NCI-H187 (cell line): Measurements from ENCODE around the gene CACNA1I.

ENCODE experiments used
- DNase-seq, 2 experiments: peaks; one replicate each; lab custom pipeline; 2025; lab: John Stamatoyannopoulos, UW

CACNA1I gene

DNA sequence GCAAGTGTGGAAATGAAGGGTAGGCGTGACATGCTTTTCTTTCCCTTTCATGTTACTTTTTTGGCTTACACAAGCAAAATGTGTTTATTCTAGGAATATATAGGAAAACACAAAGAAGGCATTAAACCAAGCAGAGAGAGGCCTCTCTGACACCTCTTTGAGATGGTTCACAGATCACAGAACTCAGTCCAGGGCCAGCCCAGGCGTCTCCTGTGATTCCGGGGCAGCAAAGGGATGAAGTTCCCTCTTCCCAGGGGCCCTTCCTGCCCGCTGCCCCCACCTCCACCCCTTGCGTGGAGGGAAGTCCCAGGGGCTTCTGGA, 78.0 kb downstream of the CACNA1I start:
- no peak for DNase-seq

DNA sequence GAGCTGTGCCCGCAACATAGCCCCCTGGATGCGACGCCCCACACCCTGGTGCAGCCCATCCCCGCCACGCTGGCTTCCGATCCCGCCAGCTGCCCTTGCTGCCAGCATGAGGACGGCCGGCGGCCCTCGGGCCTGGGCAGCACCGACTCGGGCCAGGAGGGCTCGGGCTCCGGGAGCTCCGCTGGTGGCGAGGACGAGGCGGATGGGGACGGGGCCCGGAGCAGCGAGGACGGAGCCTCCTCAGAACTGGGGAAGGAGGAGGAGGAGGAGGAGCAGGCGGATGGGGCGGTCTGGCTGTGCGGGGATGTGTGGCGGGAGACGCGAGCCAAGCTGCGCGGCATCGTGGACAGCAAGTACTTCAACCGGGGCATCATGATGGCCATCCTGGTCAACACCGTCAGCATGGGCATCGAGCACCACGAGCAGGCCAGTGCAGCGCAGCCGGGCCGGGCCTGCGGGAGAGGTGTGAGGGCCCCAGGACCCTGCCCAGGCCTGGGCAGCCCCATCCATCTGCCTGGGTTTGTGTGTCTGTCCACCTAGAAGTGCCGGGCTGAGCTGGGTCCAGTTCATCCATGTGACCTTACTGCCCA, 79.0 kb downstream of the CACNA1I start:
- DNase-seq, result no peak

DNA sequence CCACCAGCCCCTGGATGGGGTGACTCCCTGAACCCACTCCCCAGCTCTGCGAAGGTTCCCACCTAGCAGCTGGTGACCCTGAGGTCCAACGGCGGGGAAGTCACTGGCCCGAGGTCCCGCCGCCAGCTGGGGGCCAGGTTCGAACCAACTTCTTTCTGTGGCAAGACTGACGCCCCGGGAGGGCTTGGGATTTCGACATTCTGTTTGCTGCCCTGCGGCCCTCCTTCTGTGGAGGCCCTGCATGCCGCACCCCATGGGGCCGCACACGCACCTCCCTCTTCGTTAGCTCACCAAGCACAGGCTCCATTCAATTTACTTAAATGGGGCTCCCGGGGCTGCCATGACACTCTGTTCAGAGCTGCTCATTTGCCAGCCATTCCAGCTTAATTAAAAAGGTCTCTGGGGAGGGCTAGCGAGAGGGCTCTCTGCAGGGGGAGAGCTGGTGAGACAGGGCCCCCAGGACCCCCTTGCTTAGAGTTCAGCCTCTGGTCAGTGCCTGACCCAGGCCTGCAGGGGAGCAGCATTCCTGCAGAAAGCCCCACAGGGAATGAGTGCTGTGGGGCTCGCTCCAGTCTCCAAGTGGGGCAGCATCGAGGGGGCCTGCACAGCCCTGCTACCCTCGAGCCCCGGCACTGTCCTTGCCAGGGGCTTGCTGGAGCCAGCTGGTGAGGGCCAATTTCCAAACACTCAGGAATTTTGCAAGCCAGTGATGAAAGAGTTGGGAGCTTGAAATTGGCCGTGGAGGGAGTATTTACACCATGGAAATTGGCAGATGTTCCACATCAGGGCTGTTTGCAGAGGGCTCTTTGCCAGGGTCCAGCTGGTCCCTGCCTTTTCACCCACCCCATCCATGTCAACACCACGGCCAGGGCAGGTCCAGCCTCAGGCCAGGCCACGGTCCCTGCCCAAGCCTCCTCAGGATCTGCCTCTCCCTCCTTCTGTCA, 80.8 kb downstream of the CACNA1I start:
- no peak for DNase-seq

DNA sequence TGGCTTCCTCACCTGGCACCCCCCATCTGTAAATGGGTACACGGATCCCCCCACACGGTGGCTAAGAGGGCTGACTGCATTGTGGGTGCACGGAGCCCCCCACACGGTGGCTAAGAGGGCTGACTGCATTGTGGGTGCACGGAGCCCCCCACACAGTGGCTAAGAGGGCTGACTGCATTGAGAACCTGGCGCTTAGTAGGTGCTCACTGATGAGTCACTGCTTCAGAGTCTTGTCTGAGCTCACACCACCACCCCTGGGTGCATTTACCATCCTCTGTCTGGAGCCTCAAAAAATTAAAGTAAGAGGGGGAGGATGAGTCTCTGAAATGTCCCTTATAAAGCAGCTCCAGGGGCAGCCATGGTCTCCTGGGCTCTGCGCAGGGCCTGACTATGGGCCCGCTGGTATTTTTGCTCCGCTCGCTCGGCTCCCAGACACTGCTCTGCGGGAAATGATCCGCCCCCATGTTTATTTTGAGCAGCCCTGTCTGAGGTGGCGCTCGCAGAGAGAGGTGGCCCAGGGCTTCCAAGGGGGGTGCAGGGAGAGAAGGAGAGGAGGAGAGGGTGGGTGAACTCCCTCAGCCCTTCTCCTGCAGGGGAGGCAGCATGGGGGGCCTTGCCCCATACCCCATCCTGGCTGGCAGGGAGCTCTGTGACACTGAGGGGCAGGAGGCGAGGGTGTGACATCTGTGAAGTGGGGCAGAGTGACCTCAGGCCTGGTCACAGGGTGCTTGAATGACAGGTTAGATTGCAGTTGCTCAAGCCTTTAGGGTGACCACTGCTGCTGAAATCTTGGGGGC, 82.6 kb downstream of the CACNA1I start:
- no peak for DNase-seq

DNA sequence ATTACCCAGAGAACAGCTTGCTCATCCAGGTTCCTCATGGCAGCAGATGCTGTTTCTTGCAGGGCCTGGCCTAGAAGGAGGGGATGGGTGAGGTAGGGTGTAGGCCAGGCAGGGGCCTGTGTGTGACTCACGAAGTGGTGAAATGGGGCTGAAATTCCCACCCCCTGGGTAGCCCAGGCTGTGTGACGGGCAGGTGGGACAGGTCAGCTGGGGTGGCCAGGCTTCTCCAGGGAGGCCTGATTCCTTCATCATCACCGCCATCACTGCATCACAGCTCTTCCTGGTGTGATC, 83.2 kb downstream of the CACNA1I start:
- DNase-seq, result no peak

DNA sequence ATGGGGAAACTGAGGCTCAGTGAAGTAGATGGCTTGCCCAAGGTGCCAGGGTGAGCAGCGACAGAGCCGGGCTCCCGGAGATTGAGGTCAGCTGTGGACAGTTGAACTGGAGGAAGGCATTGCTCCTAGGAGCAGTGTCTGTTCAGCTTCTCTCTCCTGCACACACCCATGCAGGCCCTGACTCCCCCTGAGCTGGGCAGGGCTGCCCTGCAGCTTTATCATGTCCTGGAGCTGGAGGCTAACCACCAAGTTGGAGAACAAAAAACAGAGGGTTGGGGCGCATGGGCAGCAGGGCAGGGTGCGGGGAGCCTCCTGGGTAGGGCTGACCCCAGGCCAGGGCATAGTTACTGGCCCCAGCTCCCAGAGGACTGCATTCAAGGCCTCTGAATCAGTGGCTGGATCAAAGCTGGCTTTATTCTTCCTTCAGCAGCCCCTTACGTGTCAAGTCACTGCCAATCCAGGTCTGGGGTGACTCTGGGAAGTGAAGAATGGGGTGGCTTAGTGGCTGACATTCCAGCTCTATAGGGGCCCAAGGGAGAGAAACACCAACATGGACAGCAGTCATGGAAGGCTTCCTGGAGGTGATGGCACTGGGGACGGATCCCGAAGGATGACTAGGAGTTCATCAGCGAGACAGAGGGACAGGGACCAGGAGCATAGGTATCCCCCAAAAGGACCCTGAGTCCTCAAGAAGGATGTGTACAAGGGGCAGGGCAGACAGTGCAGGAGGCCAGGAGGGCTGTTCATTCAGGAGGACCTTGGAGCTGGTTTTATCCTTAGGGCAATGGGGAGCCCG, 83.8 kb downstream of the CACNA1I start:
- no peak for DNase-seq

DNA sequence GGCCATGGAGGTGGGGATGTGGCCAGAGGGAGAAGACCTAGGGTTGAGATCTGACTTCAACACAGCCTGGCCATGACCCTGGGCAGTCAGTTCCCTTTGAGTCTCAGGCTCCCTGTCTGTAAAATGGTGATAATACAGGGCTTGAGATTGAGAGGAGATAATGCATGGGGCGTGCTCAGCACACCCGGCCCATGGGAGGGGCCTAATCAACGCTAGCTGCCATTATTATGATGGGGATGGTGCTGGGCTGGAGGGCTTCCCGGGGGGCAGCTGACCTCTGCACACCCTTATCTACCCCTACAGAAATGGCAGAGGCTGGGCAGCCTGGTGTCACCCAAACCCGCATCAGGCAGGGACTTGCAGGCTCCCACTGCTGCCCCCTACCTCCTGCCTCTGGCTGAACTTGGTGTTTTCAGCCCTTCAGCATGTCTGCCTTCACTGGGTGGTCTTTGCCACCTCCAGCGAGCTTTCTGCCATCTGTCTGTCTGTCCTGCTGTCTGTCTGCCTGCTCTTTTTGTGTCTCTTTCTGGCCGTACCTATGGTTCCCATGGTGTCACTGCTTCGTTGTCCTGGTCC, 84.5 kb downstream of the CACNA1I start:
- DNase-seq, result no peak

DNA sequence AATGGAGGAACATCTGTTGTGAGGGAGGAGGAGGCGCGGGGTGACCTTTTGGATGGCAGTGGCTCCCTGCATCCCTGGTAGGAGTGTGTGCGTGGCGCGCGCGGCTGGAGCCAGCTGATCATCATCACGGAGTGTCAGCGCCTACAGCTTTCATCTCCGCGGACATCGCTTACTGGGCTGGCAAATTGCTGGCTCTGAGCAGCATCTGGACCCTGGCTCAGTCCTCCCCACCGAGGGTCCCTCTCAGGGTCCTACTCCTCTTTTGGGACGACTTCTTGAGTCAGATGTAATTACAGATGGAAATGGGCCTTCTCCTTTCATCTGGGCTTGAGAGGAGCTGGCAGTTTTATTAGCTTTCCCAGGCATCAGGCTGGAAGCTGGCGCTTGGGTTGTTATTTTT, 85.3 kb downstream of the CACNA1I start:
- no peak for DNase-seq

DNA sequence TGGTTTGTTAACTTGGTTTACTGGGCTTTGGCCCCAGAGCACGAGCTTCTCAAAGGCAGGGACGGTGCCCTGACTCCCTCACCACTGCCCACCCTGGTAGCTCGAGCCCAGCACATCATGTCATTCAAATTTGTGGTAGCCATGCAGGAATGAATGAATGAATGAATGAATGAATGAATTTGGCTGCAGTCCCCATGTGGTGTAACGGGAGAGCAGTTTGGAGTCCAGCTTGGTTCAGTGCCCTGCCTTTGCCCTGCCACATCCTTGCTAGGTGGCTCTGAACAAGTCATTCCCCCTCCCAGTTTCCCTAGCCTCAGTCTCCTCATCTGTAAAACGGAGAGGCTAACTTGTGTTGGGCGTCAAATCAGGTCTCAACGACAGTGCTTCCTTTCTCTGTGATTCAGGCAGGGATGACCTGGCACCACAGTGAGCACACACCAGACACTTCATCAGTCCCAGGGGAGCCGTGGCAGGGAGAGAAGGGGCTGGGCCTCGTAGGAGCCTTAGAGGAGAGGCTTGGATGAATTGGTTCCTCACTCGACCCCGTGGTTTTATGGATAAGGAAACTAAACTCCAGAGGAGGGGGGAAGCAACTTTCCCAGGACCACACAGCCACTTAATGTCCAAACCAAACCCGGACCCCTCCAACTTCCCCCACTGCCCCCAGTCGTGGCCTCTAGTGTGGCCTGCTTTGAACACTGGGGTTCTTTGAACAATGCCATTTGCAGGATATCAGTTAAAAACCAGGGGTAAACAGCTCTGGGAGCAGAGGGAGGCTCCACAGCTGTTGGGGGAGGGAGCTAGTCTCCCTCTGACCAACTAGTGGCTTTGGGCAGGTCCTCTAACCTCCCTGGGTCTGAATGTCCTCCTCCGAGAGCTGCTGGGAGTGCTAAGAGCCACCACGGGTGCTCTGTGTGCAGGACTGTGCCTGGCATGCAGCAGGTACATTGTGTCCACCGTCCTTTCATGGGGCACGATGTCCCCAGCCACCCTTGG, 86.2 kb downstream of the CACNA1I start:
- no peak for DNase-seq

DNA sequence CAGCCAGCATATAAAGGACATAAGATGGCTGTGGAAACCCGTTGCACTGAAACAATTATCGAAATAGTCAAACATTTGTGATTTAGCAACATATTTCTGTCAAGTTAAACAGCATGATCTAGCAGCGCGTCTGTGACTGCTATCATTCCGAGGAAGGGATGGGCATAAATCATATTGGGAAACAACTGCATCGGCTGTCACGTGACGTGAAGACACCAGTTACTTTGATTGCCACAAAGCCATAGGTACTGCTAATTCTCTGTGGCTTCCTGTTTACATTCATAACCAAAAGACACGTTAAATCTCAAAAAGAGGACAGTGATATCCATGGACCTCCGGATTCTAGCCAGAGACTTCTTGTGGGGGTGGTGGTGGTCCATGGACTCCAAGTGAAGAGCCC, 87.8 kb downstream of the CACNA1I start:
- DNase-seq, result no peak

DNA sequence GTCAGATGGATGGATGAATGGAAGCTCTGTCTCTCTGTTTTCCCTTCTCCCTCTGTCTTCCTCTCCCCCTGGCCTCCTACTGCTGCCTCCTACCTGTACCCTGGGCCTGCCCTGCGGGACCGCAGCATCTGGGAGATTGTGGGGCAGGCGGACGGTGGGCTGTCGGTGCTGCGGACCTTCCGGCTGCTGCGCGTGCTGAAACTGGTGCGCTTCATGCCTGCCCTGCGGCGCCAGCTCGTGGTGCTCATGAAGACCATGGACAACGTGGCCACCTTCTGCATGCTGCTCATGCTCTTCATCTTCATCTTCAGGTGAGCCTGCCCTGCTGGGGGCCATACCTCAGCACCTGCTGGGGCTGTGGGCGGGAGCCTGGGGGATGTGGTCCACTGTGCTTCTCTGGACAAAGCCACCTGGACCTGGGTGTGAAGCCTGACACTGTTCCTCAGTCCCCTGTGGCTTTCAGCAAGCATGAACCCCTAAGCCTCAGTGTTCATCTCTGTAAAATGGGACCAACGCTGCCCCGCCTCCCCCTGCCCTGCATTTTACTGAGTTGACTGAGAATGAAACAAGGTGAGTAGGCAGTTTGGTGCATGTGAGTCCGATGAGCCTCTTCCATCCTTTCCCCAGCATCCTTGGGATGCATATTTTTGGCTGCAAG, 88.4 kb downstream of the CACNA1I start:
- DNase-seq, result no peak

DNA sequence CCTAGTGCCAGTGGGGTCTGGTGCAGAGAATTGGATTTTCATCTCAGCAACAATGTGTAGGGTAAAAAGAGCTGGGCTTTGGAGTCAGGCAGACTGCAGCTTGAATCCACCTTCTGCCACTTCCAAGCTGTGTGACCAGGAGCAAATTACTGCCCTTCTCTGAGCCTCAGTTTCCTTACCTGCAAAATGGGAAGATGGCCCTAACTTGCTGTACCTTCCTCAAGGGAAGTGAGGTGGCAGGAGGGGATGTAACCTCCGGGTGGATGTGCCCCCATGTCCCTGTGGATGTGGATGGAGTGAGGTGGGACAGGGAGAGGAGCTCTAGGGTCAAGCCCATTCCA, 90.9 kb downstream of the CACNA1I start:
- no peak for DNase-seq

DNA sequence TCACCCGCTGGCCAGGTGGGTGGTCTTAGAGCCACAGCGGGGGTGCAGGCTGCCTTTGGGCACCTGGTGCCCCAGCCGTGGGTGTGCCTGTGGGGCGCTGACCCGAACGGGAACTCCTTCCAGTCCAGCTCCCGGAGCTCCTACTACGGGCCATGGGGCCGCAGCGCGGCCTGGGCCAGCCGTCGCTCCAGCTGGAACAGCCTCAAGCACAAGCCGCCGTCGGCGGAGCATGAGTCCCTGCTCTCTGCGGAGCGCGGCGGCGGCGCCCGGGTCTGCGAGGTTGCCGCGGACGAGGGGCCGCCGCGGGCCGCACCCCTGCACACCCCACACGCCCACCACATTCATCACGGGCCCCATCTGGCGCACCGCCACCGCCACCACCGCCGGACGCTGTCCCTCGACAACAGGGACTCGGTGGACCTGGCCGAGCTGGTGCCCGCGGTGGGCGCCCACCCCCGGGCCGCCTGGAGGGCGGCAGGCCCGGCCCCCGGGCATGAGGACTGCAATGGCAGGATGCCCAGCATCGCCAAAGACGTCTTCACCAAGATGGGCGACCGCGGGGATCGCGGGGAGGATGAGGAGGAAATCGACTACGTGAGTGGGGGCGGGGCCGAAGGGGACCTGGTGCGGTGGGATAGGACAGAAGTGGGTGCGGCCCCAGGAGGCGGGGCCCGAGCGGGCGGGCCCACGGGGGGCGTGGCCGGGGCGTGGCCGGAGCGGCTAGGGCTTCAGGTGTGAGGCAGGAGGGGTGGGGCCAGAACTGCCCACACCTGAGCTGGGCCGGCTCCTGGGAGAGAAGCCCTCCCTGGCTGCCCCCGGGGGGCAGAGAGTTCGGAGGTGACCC, 91.5 kb downstream of the CACNA1I start:
- peak in 1 of 2 experiments; percentile 7 for DNase-seq

DNA sequence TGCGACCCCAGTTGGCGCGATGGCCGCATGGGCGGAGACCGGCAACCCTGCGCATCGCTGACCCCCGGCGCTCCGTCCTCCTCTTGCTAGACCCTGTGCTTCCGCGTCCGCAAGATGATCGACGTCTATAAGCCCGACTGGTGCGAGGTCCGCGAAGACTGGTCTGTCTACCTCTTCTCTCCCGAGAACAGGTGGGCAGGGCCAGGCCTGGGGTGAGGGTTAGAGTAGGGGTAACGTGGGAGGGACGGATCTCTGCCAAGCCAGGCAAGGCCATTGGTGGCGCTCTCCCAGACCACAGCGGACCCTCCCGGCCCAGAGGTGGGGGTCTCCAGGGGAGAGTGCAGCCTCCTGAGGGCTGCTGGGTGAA, 92.1 kb downstream of the CACNA1I start:
- DNase-seq, result no peak

DNA sequence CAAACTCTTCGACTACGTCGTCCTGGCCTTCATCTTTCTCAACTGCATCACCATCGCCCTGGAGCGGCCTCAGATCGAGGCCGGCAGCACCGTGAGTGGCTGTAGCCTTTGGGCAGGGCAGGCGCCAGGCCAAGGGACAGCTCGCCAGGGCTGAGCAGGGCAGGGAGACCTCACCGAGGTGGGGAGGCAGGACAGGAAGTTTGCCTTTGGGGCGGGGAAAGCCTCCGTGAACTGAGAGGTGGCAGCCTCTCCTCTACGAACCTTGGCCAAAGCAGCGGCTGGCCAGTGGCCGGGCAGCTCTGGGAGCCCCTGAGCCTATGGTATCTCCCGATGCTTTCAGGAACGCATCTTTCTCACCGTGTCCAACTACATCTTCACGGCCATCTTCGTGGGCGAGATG, 93.2 kb downstream of the CACNA1I start:
- DNase-seq, result no peak

DNA sequence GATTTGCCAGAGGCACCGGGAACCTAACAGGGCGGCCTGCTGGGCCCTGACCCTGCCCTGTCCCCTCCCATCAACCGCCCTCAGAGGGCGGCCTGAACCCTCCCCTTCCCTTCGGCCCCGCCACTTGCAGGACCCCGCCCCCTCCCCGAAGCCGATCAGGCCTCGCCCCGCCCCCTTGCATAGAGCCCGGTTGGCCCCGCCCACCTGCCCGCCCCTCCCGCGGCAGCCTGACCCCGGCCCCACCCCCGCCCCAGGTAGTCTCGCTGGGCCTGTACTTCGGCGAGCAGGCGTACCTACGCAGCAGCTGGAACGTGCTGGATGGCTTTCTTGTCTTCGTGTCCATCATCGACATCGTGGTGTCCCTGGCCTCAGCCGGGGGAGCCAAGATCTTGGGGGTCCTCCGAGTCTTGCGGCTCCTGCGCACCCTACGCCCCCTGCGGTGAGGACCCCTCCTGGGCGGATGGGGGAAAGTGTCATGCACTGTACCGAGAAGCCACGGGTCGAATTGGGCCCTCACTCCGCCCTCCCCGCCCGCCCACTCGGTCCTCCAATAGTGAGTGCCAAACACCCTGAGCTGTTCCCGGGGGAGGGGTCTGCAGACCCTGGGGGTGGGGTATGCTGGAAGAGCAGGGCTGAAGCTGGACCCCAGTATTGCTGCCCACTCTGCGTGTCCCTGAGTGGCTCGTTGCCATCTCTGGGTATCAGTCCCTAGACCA, 94.1 kb downstream of the CACNA1I start:
- no peak for DNase-seq

DNA sequence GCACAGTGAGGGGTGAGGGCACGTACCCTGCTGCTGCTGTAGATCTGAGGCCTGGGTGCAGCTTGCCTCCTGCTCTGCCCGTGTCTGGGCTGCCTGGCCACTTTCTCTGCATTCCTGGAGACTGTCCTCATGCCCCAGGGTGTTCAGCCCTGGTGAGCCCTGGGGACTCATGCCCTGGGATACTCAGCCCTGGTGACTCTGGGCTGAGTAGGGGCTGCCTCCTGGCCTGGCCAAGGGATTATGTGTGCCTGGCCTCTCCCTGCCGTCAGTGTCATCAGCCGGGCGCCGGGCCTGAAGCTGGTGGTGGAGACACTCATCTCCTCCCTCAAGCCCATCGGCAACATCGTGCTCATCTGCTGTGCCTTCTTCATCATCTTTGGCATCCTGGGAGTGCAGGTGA, 94.7 kb downstream of the CACNA1I start:
- no peak for DNase-seq

DNA sequence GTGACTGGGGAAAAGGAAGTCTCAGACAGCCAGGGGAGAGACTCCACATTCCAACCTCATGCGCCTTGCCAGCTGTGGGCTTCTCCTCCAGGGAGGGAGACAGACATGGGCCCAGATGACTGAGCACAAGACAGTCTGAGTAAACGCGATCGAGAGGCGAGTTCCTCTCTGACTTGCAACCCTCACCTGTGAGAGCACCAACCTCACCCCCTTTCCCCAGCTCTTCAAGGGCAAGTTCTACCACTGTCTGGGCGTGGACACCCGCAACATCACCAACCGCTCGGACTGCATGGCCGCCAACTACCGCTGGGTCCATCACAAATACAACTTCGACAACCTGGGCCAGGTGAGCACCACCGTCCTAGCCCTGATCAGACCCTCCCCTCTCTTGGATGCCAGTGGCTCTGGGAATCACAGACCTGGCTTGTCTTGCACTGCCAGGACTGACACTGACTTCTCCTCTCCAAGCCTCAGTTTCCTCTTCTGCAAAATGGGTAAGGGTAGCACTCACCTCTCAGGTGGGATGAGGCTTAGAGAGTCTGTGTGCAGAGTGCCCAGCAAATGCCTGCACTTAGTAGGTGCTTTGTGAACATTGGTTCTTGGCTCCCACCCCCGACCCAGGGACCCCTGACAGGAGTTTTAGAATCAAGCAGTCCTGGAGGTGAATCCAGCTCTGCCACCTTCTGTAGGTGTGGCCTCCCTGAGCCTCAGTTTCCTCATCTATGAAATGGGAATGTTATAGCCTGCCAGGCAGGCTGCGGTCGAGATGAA, 95.3 kb downstream of the CACNA1I start:
- no peak for DNase-seq
